ENCODE data around the gene GNPDA2. TPM values are rescaled to one million over a fixed set of nuclear protein-coding genes. Genes with fewer than 3 reads are reported as not detected.

GNPDA2 gene
- total and polyA plus RNA-seq, 2 donors from 2014 or later: 12.3 to 19.4 TPM

- DNase-seq (no peak), FAIRE-seq (no peak)
- Histone ChIP-seq H3K4me3 (ENCODE audit: low read length in 3 of 3) (peak overlapping the region; percentile 88 to 96 (median 93)), H3K4me1 (ENCODE audit: control insufficient read depth in 2 of 3, insufficient read depth in 2 of 3, low read depth in 1 of 3, low read length in 3 of 3) (peaks cover 0 to 6% (median 4%) of the 10 kb centered on the region in 3 donors), H3K9me3 (ENCODE audit: control insufficient read depth in 2 of 3, insufficient read depth in 1 of 3, low read length in 3 of 3) (no peaks in the 10 kb centered on the region), H3K36me3 (ENCODE audit: control insufficient read depth in 2 of 3, insufficient read depth in 3 of 3, low read length in 3 of 3) (no peaks in the 10 kb centered on the region), H3K27ac (ENCODE audit: low read depth in 2 of 2, low read length in 2 of 2) (peak overlapping the region; percentile 66 to 75), H3K27me3 (ENCODE audit: control insufficient read depth, insufficient read depth, low read length) (no peaks in the 10 kb centered on the region), H3K9ac (ENCODE audit: low read length in 3 of 3) (peak overlapping the region; percentile 75 to 95 (median 81))
- intact Hi-C loops (cut with DNase I): no loop called here
- no peak for TF ChIP-seq CTCF (IDR thresholded peaks at IDR 0.05; ENCODE audit: borderline replicate concordance, extremely low read depth, insufficient read depth)
Measured at GRCh38 chr4:44725726-44726037, 674 bp downstream of the GNPDA2 start.

- DNase-seq: peak in 1 of 5 donors; percentile 16
- no peaks in the 10 kb centered on the region for H3K27me3 ChIP-seq (ENCODE audit: control insufficient read depth, insufficient read depth, low read length)
- no peak for FAIRE-seq
- H3K27ac ChIP-seq (ENCODE audit: low read depth in 2 of 2, low read length in 2 of 2): no peak overlapping the region
- peaks cover 0 to 6% (median 4%) of the 10 kb centered on the region in 3 donors for H3K4me1 ChIP-seq (ENCODE audit: control insufficient read depth in 2 of 3, insufficient read depth in 2 of 3, low read depth in 1 of 3, low read length in 3 of 3)
- peak overlapping the region in 2 of 3 donors; percentile 27 to 81 for H3K9ac ChIP-seq (ENCODE audit: low read length in 3 of 3)
- no peak for TF ChIP-seq CTCF (IDR thresholded peaks at IDR 0.05; ENCODE audit: borderline replicate concordance, extremely low read depth, insufficient read depth)
- no peaks in the 10 kb centered on the region for H3K36me3 ChIP-seq (ENCODE audit: control insufficient read depth in 2 of 3, insufficient read depth in 3 of 3, low read length in 3 of 3)
- intact Hi-C loops (cut with DNase I): no loop called here
- no peaks in the 10 kb centered on the region for H3K9me3 ChIP-seq (ENCODE audit: control insufficient read depth in 2 of 3, insufficient read depth in 1 of 3, low read length in 3 of 3)
- peak overlapping the region; percentile 88 to 96 (median 93) for H3K4me3 ChIP-seq (ENCODE audit: low read length in 3 of 3)
Measured at GRCh38 chr4:44725166-44725565, 1.2 kb downstream of the GNPDA2 start.

- Histone ChIP-seq H3K36me3 (ENCODE audit: control insufficient read depth in 2 of 3, insufficient read depth in 3 of 3, low read length in 3 of 3) (no peaks in the 10 kb centered on the region), H3K27ac (ENCODE audit: low read depth in 2 of 2, low read length in 2 of 2) (no peak overlapping the region), H3K9me3 (ENCODE audit: control insufficient read depth in 2 of 3, insufficient read depth in 1 of 3, low read length in 3 of 3) (no peaks in the 10 kb centered on the region), H3K4me3 (ENCODE audit: low read length in 3 of 3) (no peak overlapping the region), H3K27me3 (ENCODE audit: control insufficient read depth, insufficient read depth, low read length) (no peaks in the 10 kb centered on the region), H3K4me1 (ENCODE audit: control insufficient read depth in 2 of 3, insufficient read depth in 2 of 3, low read depth in 1 of 3, low read length in 3 of 3) (peaks cover 0 to 5% (median 4%) of the 10 kb centered on the region in 3 donors), H3K9ac (ENCODE audit: low read length in 3 of 3) (no peak overlapping the region)
- intact Hi-C loops (cut with DNase I): no loop called here
- FAIRE-seq (no peak), DNase-seq (no peak)
- TF ChIP-seq CTCF (IDR thresholded peaks at IDR 0.05; ENCODE audit: borderline replicate concordance, extremely low read depth, insufficient read depth): no peak
Measured at GRCh38 chr4:44722001-44722400, 4.4 kb downstream of the GNPDA2 start.

GRCh38 chr4:44720371-44720770 is 6.0 kb downstream of the GNPDA2 start:
- Histone ChIP-seq H3K27ac (ENCODE audit: low read depth in 2 of 2, low read length in 2 of 2) (no peak overlapping the region), H3K27me3 (ENCODE audit: control insufficient read depth, insufficient read depth, low read length) (no peaks in the 10 kb centered on the region), H3K4me3 (ENCODE audit: low read length in 3 of 3) (no peak overlapping the region), H3K4me1 (ENCODE audit: control insufficient read depth in 2 of 3, insufficient read depth in 2 of 3, low read depth in 1 of 3, low read length in 3 of 3) (peaks cover 0 to 4% (median 2%) of the 10 kb centered on the region in 3 donors), H3K9me3 (ENCODE audit: control insufficient read depth in 2 of 3, insufficient read depth in 1 of 3, low read length in 3 of 3) (no peaks in the 10 kb centered on the region), H3K36me3 (ENCODE audit: control insufficient read depth in 2 of 3, insufficient read depth in 3 of 3, low read length in 3 of 3) (no peaks in the 10 kb centered on the region), H3K9ac (ENCODE audit: low read length in 3 of 3) (no peak overlapping the region)
- FAIRE-seq (no peak), DNase-seq (no peak)
- no peak for TF ChIP-seq CTCF (IDR thresholded peaks at IDR 0.05; ENCODE audit: borderline replicate concordance, extremely low read depth, insufficient read depth)
- intact Hi-C loops (cut with DNase I): no loop called here
